ENCODE results near the gene CORO2B.

Gene CORO2B

GRCh38 chr15:68550498-68551295 lies 28.1 kb upstream of the CORO2B start:
- peak; percentile 69 for DNase-seq (ENCODE audit: low read depth)
- peak; percentile 82 for TF ChIP-seq CTCF (IDR thresholded peaks at IDR 0.05; ENCODE audit: insufficient read depth, low read depth, low read length, missing control alignments)
- no peak overlapping the region for H3K4me3 ChIP-seq (ENCODE audit: low read depth, low read length)

- no peak for TF ChIP-seq CTCF (IDR thresholded peaks at IDR 0.05; ENCODE audit: insufficient read depth, low read depth, low read length, missing control alignments)
- H3K4me3 ChIP-seq (ENCODE audit: low read depth, low read length): no peak overlapping the region
- DNase-seq (ENCODE audit: low read depth): no peak
Measured at GRCh38 chr15:68551296-68551635, 27.5 kb upstream of the CORO2B start.

- DNase-seq (ENCODE audit: low read depth): no peak
- TF ChIP-seq CTCF (IDR thresholded peaks at IDR 0.05; ENCODE audit: insufficient read depth, low read depth, low read length, missing control alignments): no peak
- H3K4me3 ChIP-seq (ENCODE audit: low read depth, low read length): no peak overlapping the region
Measured at GRCh38 chr15:68552344-68552743, 26.4 kb upstream of the CORO2B start.

- DNase-seq (ENCODE audit: low read depth): no peak
- TF ChIP-seq CTCF (IDR thresholded peaks at IDR 0.05; ENCODE audit: insufficient read depth, low read depth, low read length, missing control alignments): no peak
Measured at GRCh38 chr15:68552773-68553172, 26.0 kb upstream of the CORO2B start.

GRCh38 chr15:68553314-68553993 lies 25.3 kb upstream of the CORO2B start:
- TF ChIP-seq CTCF (IDR thresholded peaks at IDR 0.05; ENCODE audit: insufficient read depth, low read depth, low read length, missing control alignments): no peak
- no peak for DNase-seq (ENCODE audit: low read depth)
- H3K4me3 ChIP-seq (ENCODE audit: low read depth, low read length): no peak overlapping the region

More at GRCh38 chr15:68552773-68553172, 26.0 kb upstream of the CORO2B start:
- no peak overlapping the region for H3K4me3 ChIP-seq (ENCODE audit: low read depth, low read length)

- peak; percentile 64 for DNase-seq (ENCODE audit: low read depth)
- H3K4me3 ChIP-seq (ENCODE audit: low read depth, low read length): no peak overlapping the region
- peak; percentile 78 for TF ChIP-seq CTCF (IDR thresholded peaks at IDR 0.05; ENCODE audit: insufficient read depth, low read depth, low read length, missing control alignments)
Measured at GRCh38 chr15:68553994-68554720, 24.6 kb upstream of the CORO2B start.

Data from GM12865 (cell line).